Measurements from ENCODE around the gene FAM114A2. TPM values are rescaled to one million over a fixed set of nuclear protein-coding genes. Genes with fewer than 3 reads are reported as not detected.
"Not testable (repeated sequence)": the region's sequence is repeated elsewhere in the genome, so short reads cannot be mapped to it uniquely, and the experiment has no call there.

The FAM114A2 gene
- polyA plus RNA-seq, 1 donor from 2014 or later: 24.8 TPM

DNA sequence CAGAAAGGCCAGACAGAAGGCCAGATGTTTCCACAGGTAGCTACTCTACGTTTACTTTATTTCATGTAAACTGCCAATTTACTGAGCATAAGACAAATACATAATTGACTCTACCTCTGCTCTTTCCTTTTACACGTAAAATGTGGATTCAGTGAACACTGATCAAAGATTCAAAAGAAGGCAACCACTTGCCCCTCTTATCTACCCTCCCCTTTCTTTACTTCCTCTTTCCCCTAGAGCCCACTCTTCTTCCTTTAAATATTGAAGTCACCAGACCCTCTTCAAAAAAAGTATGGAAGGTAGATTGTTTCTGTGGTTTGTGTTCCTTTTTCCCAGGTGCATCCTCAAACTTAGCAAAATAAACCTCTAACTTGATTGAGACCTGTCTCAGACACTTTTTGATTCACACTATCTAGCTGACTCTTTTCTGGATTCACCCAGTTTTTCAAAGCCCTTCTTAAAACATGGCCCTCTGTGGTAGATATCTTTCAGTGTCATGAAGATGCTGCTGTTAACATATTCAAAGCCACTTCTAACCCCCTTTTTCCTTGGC lies 6.7 kb downstream of the FAM114A2 start:
- no peak overlapping the region for H3K9ac ChIP-seq (ENCODE audit: low read length)
- no peaks in the 10 kb centered on the region for H3K9me2 ChIP-seq (ENCODE audit: insufficient read depth, low read length)
- no peaks in the 10 kb centered on the region for H3F3A ChIP-seq (ENCODE audit: insufficient read depth, low read length, poor library complexity, severe bottlenecking)
- no peak overlapping the region for H3K4me3 ChIP-seq (ENCODE audit: low read length)
- no peak overlapping the region for H3K4me2 ChIP-seq (ENCODE audit: low read length)
- TF ChIP-seq EZH2 (IDR thresholded peaks at IDR 0.05; ENCODE audit: borderline replicate concordance, insufficient read depth, low read length, poor library complexity, severe bottlenecking): no peak
- TF ChIP-seq CTCF (IDR thresholded peaks at IDR 0.05; ENCODE audit: poor library complexity, severe bottlenecking): no peak
- TF ChIP-seq TAF1 (IDR thresholded peaks at IDR 0.05; ENCODE audit: low read depth): no peak
- no peaks in the 10 kb centered on the region for H3K9me3 ChIP-seq (ENCODE audit: low read length)
- peaks cover 6% of the 10 kb centered on the region for H3K79me2 ChIP-seq (replicated peaks; ENCODE audit: insufficient read depth, low read length)
- H4K20me1 ChIP-seq (ENCODE audit: insufficient read depth): no peaks in the 10 kb centered on the region
- no peaks in the 10 kb centered on the region for H3K27me3 ChIP-seq (ENCODE audit: insufficient read depth, low read depth, low read length)
- no peak overlapping the region for H2AFZ ChIP-seq (ENCODE audit: low read depth, low read length)
- no peak overlapping the region for H3K27ac ChIP-seq (ENCODE audit: low read length)
- no peaks in the 10 kb centered on the region for H3K36me3 ChIP-seq (ENCODE audit: insufficient read depth, low read length)

DNA sequence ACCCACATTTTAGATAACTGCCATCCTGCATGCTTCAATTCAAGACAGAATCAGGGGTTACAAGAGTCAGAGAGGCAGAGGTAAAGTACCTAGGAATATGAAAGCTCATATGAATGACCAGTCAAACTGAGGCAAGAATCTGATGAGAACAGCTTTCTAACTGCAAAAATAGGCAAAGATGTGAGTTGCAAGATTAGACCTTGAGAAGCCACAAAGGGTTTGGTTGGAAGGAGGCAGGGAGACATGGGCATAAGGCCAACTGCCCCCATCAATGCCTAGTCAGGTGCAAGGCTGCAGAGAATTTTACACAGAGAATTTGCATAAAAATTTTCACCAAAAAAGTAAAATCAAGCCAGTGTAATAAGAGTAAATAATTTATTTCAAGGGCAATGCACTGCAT lies 12.8 kb downstream of the FAM114A2 start:
- H3K9me3 ChIP-seq (ENCODE audit: low read length): no peaks in the 10 kb centered on the region
- H3K27me3 ChIP-seq (ENCODE audit: insufficient read depth, low read depth, low read length): no peaks in the 10 kb centered on the region
- H4K20me1 ChIP-seq (ENCODE audit: insufficient read depth): no peaks in the 10 kb centered on the region
- H3K36me3 ChIP-seq (ENCODE audit: insufficient read depth, low read length): no peaks in the 10 kb centered on the region
- no peak overlapping the region for H3K4me3 ChIP-seq (ENCODE audit: low read length)
- no peaks in the 10 kb centered on the region for H3K9me2 ChIP-seq (ENCODE audit: insufficient read depth, low read length)
- H3K27ac ChIP-seq (ENCODE audit: low read length): no peak overlapping the region
- no peaks in the 10 kb centered on the region for H3K79me2 ChIP-seq (replicated peaks; ENCODE audit: insufficient read depth, low read length)
- no peaks in the 10 kb centered on the region for H3F3A ChIP-seq (ENCODE audit: insufficient read depth, low read length, poor library complexity, severe bottlenecking)
- H2AFZ ChIP-seq (ENCODE audit: low read depth, low read length): no peak overlapping the region
- TF ChIP-seq POLR2AphosphoS5 (IDR thresholded peaks at IDR 0.05) (no peak), SMC3 (conservative IDR thresholded peaks at IDR 0.05; ENCODE audit: poor library complexity) (no peak), EP300 (conservative IDR thresholded peaks at IDR 0.05; ENCODE audit: poor library complexity, severe bottlenecking) (no peak), REST (IDR thresholded peaks at IDR 0.05; ENCODE audit: borderline replicate concordance) (no peak), TAF1 (IDR thresholded peaks at IDR 0.05; ENCODE audit: low read depth) (no peak), CTCF (IDR thresholded peaks at IDR 0.05; ENCODE audit: poor library complexity, severe bottlenecking) (no peak), EZH2 (IDR thresholded peaks at IDR 0.05; ENCODE audit: borderline replicate concordance, insufficient read depth, low read length, poor library complexity, severe bottlenecking) (no peak), RAD21 (conservative IDR thresholded peaks at IDR 0.05) (no peak), MXI1 (conservative IDR thresholded peaks at IDR 0.05; ENCODE audit: poor library complexity, severe bottlenecking) (no peak)
- no peak overlapping the region for H3K9ac ChIP-seq (ENCODE audit: low read length)
- no peak overlapping the region for H3K4me2 ChIP-seq (ENCODE audit: low read length)

GRCh38 chr5:154018919-154019318 lies 19.8 kb downstream of the FAM114A2 start:
- H3K9me2 ChIP-seq (ENCODE audit: insufficient read depth, low read length); H3K9me3 ChIP-seq (ENCODE audit: low read length); H3K36me3 ChIP-seq (ENCODE audit: insufficient read depth, low read length); H3K27ac ChIP-seq (ENCODE audit: low read length); H4K20me1 ChIP-seq (ENCODE audit: insufficient read depth); H2AFZ ChIP-seq (ENCODE audit: low read depth, low read length); H3K4me3 ChIP-seq (ENCODE audit: low read length); H3K4me2 ChIP-seq (ENCODE audit: low read length); H3K27me3 ChIP-seq (ENCODE audit: insufficient read depth, low read depth, low read length); H3K79me2 ChIP-seq (replicated peaks; ENCODE audit: insufficient read depth, low read length); H3F3A ChIP-seq (ENCODE audit: insufficient read depth, low read length, poor library complexity, severe bottlenecking); H3K9ac ChIP-seq (ENCODE audit: low read length): not testable (repeated sequence)
